OCI-LY1 (cell line): ENCODE data around the gene SGO1.
A peak's percentile ranks its signal among the peaks of the same experiment; 100 is the strongest.

Experiments
- H2AFZ ChIP-seq: fragments of 200-600 bp; sonication (generic), shearing (Covaris generic); 2 replicates; pipeline ENCODE4 v1.6.0; 2014; ENCODE audit warnings: antibody characterized with exemption, mild to moderate bottlenecking, low read length
- H3F3A ChIP-seq: fragments of 200-600 bp; sonication (generic), shearing (Covaris generic); 2 replicates; pipeline ENCODE4 v1.6.0; 2014; ENCODE audit warnings: mild to moderate bottlenecking, antibody characterized with exemption, low read length, moderate library complexity; ENCODE audit not compliant: insufficient read depth
- H3K27ac ChIP-seq: fragments of 200-600 bp; sonication (generic); 2 replicates; pipeline ENCODE4 v1.5.1; 2014; ENCODE audit warnings: low read length, mixed run types, mild to moderate bottlenecking, low read depth; ENCODE audit not compliant: poor library complexity, severe bottlenecking
- H3K27me3 ChIP-seq: fragments of 200-600 bp; sonication (generic); 2 replicates; pipeline ENCODE4 v1.6.0; 2014; ENCODE audit warnings: antibody characterized with exemption, mild to moderate bottlenecking, low read length, moderate library complexity; ENCODE audit not compliant: insufficient read depth
- H3K36me3 ChIP-seq: fragments of 200-600 bp; sonication (generic); 2 replicates; pipeline ENCODE4 v1.6.1; 2014; ENCODE audit warnings: mild to moderate bottlenecking, antibody characterized with exemption, low read length, moderate library complexity, mixed read lengths; ENCODE audit not compliant: insufficient read depth
- H3K4me1 ChIP-seq: fragments of 200-600 bp; sonication (generic); 2 replicates; pipeline ENCODE4 v1.5.1; 2014; ENCODE audit warnings: mild to moderate bottlenecking, low read length, moderate library complexity; ENCODE audit not compliant: insufficient read depth, severe bottlenecking
- H3K4me2 ChIP-seq: fragments of 200-600 bp; sonication (generic), shearing (Covaris generic); 2 replicates; pipeline ENCODE4 v1.6.1; 2014; ENCODE audit warnings: low read length
- H3K4me3 ChIP-seq: fragments of 200-600 bp; sonication (generic); 2 replicates; pipeline ENCODE4 v1.5.1; 2014; ENCODE audit warnings: low read length, low read depth, mild to moderate bottlenecking, mixed read lengths; ENCODE audit not compliant: poor library complexity, severe bottlenecking
- H3K79me2 ChIP-seq: fragments of 200-600 bp; shearing (Covaris generic); 2 replicates; pipeline ENCODE4 v1.6.1; 2016; ENCODE audit warnings: mixed run types, low read length, mixed read lengths; ENCODE audit not compliant: insufficient read depth
- H3K9ac ChIP-seq: fragments of 200-600 bp; sonication (generic), shearing (Covaris generic); 2 replicates; pipeline ENCODE4 v1.6.1; 2014; ENCODE audit warnings: mild to moderate bottlenecking, low read length, mixed read lengths
- H3K9me2 ChIP-seq: fragments of 200-600 bp; sonication (generic), shearing (Covaris generic); 2 replicates; pipeline ENCODE4 v1.6.1; 2014; ENCODE audit warnings: low read depth, mild to moderate bottlenecking, low read length, mixed read lengths
- H3K9me3 ChIP-seq: fragments of 200-600 bp; shearing (Covaris generic); 2 replicates; pipeline ENCODE4 v1.6.1; 2014; ENCODE audit warnings: low read length, mixed read lengths
- H4K20me1 ChIP-seq: fragments of 200-600 bp; sonication (generic), shearing (Covaris generic); 2 replicates; pipeline ENCODE4 v1.6.0; 2016; ENCODE audit warnings: mild to moderate bottlenecking, low read length; ENCODE audit not compliant: insufficient read depth
- CTCF ChIP-seq: fragments of 200-600 bp; sonication (generic), shearing (Covaris generic); IDR thresholded peaks from 2 replicates; pipeline ENCODE4 v1.5.1; 2017; ENCODE audit warnings: mild to moderate bottlenecking, antibody characterized with exemption, low read length, moderate library complexity, mixed read lengths
- EZH2 ChIP-seq: fragments of 200-600 bp; sonication (generic), shearing (Covaris generic); IDR thresholded peaks from 2 replicates; pipeline ENCODE4 v1.8.0; 2017; ENCODE audit warnings: borderline replicate concordance, mixed run types, mild to moderate bottlenecking, antibody characterized with exemption, low read length, moderate library complexity, mixed read lengths

The SGO1 gene

DNA sequence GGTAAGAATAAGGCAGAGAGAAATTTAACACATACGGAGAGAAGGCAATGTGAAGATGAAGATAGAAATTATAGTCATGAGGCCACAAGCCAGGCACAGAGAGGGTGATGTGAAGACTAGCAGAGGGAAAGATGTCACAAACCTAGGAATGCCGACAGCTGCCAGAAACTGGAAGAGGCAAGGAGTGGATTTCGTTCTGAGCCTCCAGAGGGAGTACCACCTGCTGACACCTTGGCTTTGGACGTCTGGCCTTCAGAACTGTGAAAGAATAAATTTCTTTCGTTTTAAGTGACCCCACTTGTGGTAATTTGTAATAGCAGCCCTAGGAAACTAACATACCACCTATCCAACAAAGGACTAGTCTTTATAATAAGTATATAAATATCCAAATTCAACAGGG, 5.0 kb upstream of the SGO1 start:
- no peaks in the 10 kb centered on the region for H3K9me2 ChIP-seq
- H3F3A ChIP-seq, result no peaks in the 10 kb centered on the region
- H3K27ac ChIP-seq, result no peak overlapping the region
- no peaks in the 10 kb centered on the region for H3K79me2 ChIP-seq
- H3K9ac ChIP-seq, result no peak overlapping the region
- H3K4me2 ChIP-seq, result no peak overlapping the region
- no peak for TF ChIP-seq CTCF
- TF ChIP-seq EZH2, result no peak
- no peaks in the 10 kb centered on the region for H4K20me1 ChIP-seq
- no peaks in the 10 kb centered on the region for H3K9me3 ChIP-seq
- no peak overlapping the region for H2AFZ ChIP-seq
- H3K4me1 ChIP-seq, result peaks cover 13% of the 10 kb centered on the region
- no peaks in the 10 kb centered on the region for H3K27me3 ChIP-seq
- no peak overlapping the region for H3K4me3 ChIP-seq
- H3K36me3 ChIP-seq, result no peaks in the 10 kb centered on the region

GRCh38 chr3:20186600-20187004, 596 bp upstream of the SGO1 start:
- Histone ChIP-seq H3K79me2 (peaks cover 20% of the 10 kb centered on the region), H3K9me2 (no peaks in the 10 kb centered on the region), H3K4me3 (peak overlapping the region; percentile 93), H3K9me3 (no peaks in the 10 kb centered on the region), H4K20me1 (no peaks in the 10 kb centered on the region), H3K4me1 (peaks cover 29% of the 10 kb centered on the region), H3K4me2 (peak overlapping the region; percentile 61), H3K27me3 (no peaks in the 10 kb centered on the region), H3K36me3 (peaks cover 19% of the 10 kb centered on the region), H3F3A (no peaks in the 10 kb centered on the region), H2AFZ (no peak overlapping the region), H3K27ac (peak overlapping the region; percentile 83), H3K9ac (peak overlapping the region; percentile 71)
- TF ChIP-seq CTCF, result no peak
- no peak for TF ChIP-seq EZH2

DNA sequence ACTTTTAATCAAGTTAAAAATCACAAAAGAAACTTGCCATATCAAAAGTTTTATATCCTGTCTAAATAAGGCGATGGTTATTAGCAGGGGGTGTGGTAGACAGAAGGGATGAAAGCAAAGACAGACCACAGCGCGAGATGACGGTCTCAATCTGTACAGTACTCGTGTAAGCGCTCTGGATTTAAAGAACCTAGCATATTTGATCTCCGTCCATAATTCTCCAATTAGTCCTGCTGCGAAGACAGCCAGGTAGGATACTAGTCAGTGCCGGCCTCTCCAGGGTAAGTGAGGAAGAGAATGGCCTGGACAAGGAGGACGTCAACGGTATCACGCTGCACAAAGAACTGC, 701 bp downstream of the SGO1 start:
- Histone ChIP-seq H3K9me3 (no peaks in the 10 kb centered on the region), H3K27ac (peak overlapping the region; percentile 85), H2AFZ (peak overlapping the region; percentile 28; the same call in 1 of the 2 replicates), H3K9ac (peak overlapping the region; percentile 95), H3K4me2 (peak overlapping the region; percentile 100), H4K20me1 (no peaks in the 10 kb centered on the region), H3K27me3 (no peaks in the 10 kb centered on the region), H3K36me3 (peaks cover 32% of the 10 kb centered on the region), H3K4me3 (peak overlapping the region; percentile 93), H3K4me1 (peaks cover 29% of the 10 kb centered on the region), H3F3A (no peaks in the 10 kb centered on the region), H3K9me2 (no peaks in the 10 kb centered on the region), H3K79me2 (peaks cover 20% of the 10 kb centered on the region)
- no peak for TF ChIP-seq CTCF
- no peak for TF ChIP-seq EZH2
